ENCODE results near the gene TNFRSF8. TPM values are rescaled to one million over a fixed set of nuclear protein-coding genes. Genes with fewer than 3 reads are reported as not detected.
A peak's percentile ranks its signal among the peaks of the same experiment; 100 is the strongest.

The TNFRSF8 gene
- total and polyA plus RNA-seq, 2 of the 13 experiments (the other 11 are each of a cell fraction or from before 2014, with no cell fraction given), result not detected

GRCh38 chr1:12019858-12020509 is 43.1 kb upstream of the TNFRSF8 start (continued):
- no peak for TF ChIP-seq PHB2 (IDR thresholded peaks at IDR 0.05; ENCODE audit: partially characterized antibody)
- TF ChIP-seq ZKSCAN8 (CRISPR knock-in tag; IDR thresholded peaks at IDR 0.05; ENCODE audit: borderline replicate concordance), result peak; percentile 84
- peak; percentile 77 for TF ChIP-seq ZMYM3 (CRISPR knock-in tag; IDR thresholded peaks at IDR 0.05)
- no peak for TF ChIP-seq MED8 (CRISPR knock-in tag; IDR thresholded peaks at IDR 0.05; ENCODE audit: insufficient replicate concordance)
- no peak for TF ChIP-seq MBNL3 (CRISPR knock-in tag; conservative IDR thresholded peaks at IDR 0.05)
- TF ChIP-seq, protein P1, sequence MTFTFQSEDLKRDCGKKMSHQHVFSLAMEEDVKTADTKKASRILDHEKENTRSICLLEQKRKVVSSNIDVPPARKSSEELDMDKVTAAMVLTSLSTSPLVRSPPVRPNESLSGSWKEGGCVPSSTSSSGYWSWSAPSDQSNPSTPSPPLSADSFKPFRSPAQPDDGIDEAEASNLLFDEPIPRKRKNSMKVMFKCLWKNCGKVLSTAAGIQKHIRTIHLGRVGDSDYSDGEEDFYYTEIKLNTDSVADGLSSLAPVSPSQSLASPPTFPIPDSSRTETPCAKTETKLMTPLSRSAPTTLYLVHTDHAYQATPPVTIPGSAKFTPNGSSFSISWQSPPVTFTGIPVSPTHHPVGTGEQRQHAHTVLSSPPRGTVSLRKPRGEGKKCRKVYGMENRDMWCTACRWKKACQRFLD (CRISPR knock-in tag; IDR thresholded peaks at IDR 0.05; ENCODE audit: borderline replicate concordance), result 0 out of 2 replicates have a peak, but pooled peaks have one; percentile 45
- 0 out of 2 replicates have a peak, but pooled peaks have one; percentile 4 for TF ChIP-seq ZNF891 (CRISPR knock-in tag; IDR thresholded peaks at IDR 0.05)
- TF ChIP-seq ZNF781 (CRISPR knock-in tag; IDR thresholded peaks at IDR 0.05; ENCODE audit: borderline replicate concordance, not compliant biosample characterization), result peak; percentile 47
- TF ChIP-seq ZNF768 (CRISPR knock-in tag; IDR thresholded peaks at IDR 0.05), result peak; percentile 94
- TF ChIP-seq CHD4 (IDR thresholded peaks at IDR 0.05; ENCODE audit: borderline replicate concordance, low read length), result no peak
- TF ChIP-seq ZNF850 (CRISPR knock-in tag; conservative IDR thresholded peaks at IDR 0.05), result no peak
- TF ChIP-seq ZNF143 (CRISPR knock-in tag; IDR thresholded peaks at IDR 0.05), result no peak
- TF ChIP-seq BCL6 (CRISPR knock-in tag; IDR thresholded peaks at IDR 0.05), result peak; percentile 62
- TF ChIP-seq NR1H2 (CRISPR knock-in tag; IDR thresholded peaks at IDR 0.05; ENCODE audit: borderline replicate concordance, low read depth), result 0 out of 2 replicates have a peak, but pooled peaks have one; percentile 5
- peak; percentile 9 for TF ChIP-seq AGO2 (optimal IDR thresholded peaks at IDR 0.05; ENCODE audit: low read depth, low read length)
- TF ChIP-seq ZBTB14 (CRISPR knock-in tag; IDR thresholded peaks at IDR 0.05), result no peak
- peak; percentile 1; the same call in 1 of the 2 replicates for TF ChIP-seq ZNF430 (CRISPR knock-in tag; IDR thresholded peaks at IDR 0.05)
- peak in 1 of 2 experiments; percentile 7; a peak in 1 of 4 replicates for TF ChIP-seq NR2F1 (CRISPR knock-in tag; IDR thresholded peaks at IDR 0.05)
- TF ChIP-seq, protein P2, sequence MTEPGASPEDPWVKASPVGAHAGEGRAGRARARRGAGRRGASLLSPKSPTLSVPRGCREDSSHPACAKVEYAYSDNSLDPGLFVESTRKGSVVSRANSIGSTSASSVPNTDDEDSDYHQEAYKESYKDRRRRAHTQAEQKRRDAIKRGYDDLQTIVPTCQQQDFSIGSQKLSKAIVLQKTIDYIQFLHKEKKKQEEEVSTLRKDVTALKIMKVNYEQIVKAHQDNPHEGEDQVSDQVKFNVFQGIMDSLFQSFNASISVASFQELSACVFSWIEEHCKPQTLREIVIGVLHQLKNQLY (CRISPR knock-in tag; IDR thresholded peaks at IDR 0.05), result no peak
- no peak for TF ChIP-seq IKZF4 (CRISPR knock-in tag; IDR thresholded peaks at IDR 0.05; ENCODE audit: borderline replicate concordance, low read depth, not compliant biosample characterization)
- TF ChIP-seq, protein P3, sequence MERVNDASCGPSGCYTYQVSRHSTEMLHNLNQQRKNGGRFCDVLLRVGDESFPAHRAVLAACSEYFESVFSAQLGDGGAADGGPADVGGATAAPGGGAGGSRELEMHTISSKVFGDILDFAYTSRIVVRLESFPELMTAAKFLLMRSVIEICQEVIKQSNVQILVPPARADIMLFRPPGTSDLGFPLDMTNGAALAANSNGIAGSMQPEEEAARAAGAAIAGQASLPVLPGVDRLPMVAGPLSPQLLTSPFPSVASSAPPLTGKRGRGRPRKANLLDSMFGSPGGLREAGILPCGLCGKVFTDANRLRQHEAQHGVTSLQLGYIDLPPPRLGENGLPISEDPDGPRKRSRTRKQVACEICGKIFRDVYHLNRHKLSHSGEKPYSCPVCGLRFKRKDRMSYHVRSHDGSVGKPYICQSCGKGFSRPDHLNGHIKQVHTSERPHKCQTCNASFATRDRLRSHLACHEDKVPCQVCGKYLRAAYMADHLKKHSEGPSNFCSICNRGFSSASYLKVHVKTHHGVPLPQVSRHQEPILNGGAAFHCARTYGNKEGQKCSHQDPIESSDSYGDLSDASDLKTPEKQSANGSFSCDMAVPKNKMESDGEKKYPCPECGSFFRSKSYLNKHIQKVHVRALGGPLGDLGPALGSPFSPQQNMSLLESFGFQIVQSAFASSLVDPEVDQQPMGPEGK (CRISPR knock-in tag; IDR thresholded peaks at IDR 0.05), result peak; percentile 56; the same call in 1 of the 2 replicates
- peak; percentile 71 for TF ChIP-seq NCOR1 (IDR thresholded peaks at IDR 0.05; ENCODE audit: borderline replicate concordance, low read length)
